GM20431 (cell line): ENCODE data around the gene DIPK1A.

Source experiments
- in situ Hi-C: fragments of 300-500 bp; cut with MseI, MboI; formaldehyde crosslinking; loops from one replicate; pipeline ENCODE4 v1.15.0; 2020; ENCODE audit warnings: low sequenced_read_pairs; ENCODE audit not compliant: unreplicated experiment

DIPK1A gene

DNA sequence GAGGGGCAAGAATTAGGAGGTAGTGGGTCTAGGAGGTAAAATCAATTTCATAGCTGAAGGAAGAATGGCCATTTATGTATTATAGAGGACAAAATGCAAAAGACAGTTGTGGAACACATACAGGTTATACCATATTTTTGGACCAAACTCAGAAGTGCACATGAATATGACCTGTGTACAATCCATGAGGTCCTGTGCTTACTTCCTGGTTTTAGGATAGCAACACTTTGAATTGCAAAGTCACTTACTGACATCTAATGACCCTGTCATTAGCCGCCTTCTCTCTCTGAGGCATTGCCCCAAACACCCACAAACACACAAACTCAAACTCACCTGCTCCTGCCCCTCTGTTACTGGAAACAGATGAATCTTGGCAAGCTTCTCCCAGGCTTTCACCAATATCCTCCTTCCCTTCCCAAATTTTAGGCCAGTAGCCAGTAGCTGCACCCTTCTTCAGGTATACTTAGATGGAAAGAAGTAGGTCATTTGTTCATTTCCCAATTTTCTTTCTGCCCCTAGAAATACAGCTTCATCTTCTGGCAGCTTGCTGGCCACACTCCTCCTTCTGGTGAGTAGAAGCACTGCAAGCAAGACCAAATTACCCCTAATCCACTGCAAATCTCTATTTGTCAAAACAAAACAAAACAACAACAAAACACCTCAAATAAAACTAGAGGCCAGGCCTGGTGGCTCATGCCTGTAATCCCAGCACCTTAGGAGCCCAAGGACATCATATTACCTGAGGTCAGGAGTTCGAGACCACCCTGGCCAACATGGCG lies 143.1 kb downstream of the DIPK1A start:
- in situ Hi-C loops = no loop called here

GRCh38 chr1:92817137-92817697 lies 144.0 kb downstream of the DIPK1A start:
- in situ Hi-C loops = no loop called here

DNA sequence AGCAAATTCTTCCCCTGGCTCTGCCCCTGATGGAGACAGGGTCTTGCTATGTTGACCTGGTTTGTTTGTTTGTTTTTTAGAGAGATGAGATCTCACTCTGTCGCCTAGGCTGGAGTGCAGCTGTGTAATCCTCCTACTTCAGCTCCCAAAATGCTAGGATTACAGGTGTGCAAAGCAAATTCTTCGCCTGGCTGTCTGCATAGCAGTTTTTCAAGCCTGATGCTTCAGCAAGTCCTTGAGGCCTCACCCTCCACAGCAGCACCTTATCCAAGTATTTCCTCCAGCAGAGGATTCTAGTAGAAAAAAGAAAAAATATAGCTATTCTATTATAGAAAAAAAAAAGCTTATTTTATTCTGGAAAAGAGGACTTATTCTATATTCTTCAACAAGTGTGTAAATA lies 144.5 kb downstream of the DIPK1A start:
- in situ Hi-C loops = no loop called here

DNA sequence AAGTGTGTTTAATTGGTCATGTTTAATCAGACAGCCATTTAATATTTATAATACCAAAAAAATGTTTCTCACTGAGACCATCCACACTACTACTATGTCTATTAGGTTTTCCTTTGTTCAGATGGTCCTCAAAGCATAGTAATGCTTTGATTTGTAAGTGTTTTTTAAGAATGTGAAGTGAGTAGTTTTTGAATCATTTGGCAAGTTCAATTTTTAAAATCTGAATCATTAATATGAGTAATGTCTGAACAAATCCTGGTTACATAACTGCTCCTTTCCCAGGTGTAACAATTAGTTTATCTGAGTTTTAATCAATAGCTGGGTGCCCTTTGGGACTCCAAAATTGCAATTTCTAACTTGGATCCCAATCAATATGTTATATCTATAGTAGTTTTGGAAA lies 152.9 kb downstream of the DIPK1A start:
- in situ Hi-C loops = no loop called here

- in situ Hi-C loops = no loop called here
Observed at GRCh38 chr1:92805216-92805615, 156.0 kb downstream of the DIPK1A start.

DNA sequence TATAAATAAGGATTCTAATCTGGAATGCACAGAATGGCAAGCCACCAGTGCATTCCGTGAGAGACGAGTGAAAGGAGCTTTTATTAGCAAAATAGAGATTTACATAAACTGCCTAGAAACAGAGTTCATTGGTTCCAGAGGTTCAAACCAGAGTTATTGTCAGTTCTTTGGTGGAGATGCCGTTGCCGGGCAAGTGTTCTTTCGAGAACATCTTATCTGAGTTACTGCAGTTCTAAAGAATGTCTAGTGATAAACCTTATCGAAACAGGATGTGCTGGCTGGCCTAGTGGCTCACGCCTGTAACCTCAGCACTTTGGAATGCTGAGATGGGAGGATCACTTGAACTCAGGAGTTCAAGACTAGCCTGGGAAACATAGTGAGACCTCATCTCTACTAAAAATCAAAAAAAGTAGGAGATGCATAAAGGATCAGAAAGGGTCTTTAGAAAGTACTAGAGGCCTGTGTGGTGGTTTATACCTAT lies 156.5 kb downstream of the DIPK1A start:
- in situ Hi-C loops = no loop called here

DNA sequence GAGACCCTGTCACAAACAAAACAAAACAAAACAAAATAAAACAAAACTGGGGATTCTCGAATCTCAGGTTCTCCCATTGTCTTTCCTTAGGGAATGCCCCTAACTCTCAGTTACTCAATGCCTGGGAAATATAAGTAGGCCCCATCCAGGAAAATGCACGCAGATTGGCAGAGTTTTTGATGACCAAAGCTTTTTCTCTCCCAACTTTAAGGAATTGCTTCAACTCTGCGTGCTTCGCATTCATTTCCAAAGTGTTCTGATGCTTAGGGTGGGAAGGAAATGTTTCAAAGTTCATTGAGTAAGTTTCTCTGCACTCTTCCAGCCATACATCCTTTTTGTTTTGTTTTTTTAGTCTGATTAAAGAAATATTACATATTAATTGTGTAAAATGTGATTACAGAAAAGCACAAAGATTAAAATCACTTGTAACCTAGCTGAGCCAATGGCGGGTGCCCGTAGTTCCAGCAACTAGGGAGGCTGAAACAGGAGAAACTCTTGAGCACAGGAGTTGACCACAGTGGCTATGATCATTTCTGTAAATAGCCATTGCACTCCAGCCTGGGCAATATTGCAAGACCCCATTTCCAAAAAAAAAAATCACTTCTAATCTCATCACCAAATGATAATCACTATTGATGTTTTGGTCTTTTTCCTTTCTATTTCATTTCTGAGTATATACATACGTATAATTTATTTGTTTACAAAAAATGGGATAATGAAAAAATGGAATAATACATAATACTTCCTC lies 157.9 kb downstream of the DIPK1A start:
- in situ Hi-C loops = no loop called here

GRCh38 chr1:92797961-92798360 lies 163.3 kb downstream of the DIPK1A start:
- in situ Hi-C loops = no loop called here

GRCh38 chr1:92797297-92797696 lies 164.0 kb downstream of the DIPK1A start:
- in situ Hi-C loops = no loop called here

- in situ Hi-C loops = no loop called here
Observed at GRCh38 chr1:92795166-92795565, 166.1 kb downstream of the DIPK1A start.

DNA sequence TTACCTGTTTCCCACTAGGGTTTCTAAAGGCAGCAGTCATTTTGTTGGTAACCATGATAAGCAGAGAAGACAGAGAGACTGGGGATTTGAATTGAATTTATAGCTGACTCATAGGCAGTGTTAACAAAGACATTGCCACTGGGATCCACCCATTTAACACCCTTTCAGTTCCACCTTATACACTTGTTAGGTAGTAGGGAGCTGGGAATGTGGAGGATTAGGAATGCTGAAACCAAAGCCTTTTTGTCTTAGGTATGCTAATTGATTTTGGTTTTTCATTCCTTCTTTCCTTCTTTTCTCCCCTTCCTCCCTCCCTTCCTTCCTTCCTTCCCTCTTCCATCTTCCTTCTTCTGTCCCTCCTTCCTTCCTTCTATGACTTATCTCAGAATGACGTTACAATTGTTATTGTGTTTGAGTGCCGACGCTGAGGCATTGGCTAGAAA lies 168.9 kb downstream of the DIPK1A start:
- in situ Hi-C loops = no loop called here
